ENCODE measurements around the gene HLA-DOA.
A peak's percentile ranks its signal among the peaks of the same experiment; 100 is the strongest.

Gene HLA-DOA

DNA sequence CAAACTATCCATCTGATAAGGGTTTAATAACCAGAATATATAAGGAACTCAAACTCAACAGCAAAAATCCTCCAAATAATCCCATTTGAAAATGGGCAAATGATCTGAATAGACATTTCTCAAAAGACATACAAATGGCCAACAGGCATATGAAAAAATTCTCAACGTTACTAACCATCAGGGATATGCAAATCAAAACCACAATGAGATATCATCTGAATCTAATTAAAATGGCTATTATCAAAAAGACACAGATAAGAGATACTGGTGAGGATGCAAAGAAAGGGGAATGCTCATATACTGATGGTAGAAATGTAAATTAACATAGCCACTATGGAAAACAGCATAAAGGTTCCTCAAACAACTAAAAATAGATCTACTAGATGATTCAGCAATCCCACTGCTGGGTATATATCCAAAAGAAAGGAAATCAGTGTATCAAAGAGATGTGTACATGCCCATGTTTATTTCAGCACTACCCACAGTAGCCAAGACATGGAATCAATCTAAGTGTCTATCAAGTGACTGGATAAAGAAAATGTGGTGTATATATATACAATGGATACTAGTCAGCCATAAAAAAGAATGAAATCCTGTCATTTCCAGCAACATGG lies 47.1 kb downstream of the HLA-DOA start:
- no peak for DNase-seq

DNA sequence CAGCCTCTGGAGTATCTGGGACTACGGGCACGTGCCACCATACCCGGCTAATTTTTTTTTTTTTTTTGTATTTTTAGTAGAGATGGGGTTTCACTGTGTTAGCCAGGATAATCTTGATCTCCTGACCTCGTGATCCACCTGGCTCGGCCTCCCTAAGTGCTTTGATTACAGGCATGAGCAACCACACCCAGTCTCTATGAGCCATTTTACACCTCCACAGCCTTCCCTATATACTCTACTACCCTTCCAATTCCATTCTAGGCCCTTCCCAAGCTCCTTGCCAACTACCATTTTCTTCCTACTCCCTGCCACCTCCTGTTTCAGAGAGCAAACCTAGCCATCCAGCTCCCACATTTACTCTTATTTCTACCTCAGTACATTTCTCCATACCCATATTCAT lies 48.8 kb downstream of the HLA-DOA start:
- no peak for DNase-seq

DNA sequence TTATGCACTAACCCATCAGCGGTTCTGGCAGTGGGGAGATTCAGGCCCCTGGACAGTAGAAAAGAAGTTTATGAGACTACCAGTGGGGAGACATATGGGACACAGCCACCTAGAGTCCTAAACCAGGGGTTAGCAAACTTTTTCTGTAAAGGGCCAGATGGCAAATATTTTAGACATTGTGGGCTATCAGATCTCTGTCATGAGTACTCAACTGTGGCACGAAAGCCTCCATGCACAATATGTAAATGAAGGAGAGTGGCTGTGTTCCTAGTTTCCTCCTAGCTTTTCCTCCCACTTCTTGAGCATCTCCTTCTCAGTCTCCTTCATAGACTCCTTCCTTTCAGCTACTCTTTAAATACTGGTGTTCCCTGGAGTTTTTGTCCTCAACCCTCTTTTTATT lies 53.2 kb downstream of the HLA-DOA start:
- DNase-seq = no peak

DNA sequence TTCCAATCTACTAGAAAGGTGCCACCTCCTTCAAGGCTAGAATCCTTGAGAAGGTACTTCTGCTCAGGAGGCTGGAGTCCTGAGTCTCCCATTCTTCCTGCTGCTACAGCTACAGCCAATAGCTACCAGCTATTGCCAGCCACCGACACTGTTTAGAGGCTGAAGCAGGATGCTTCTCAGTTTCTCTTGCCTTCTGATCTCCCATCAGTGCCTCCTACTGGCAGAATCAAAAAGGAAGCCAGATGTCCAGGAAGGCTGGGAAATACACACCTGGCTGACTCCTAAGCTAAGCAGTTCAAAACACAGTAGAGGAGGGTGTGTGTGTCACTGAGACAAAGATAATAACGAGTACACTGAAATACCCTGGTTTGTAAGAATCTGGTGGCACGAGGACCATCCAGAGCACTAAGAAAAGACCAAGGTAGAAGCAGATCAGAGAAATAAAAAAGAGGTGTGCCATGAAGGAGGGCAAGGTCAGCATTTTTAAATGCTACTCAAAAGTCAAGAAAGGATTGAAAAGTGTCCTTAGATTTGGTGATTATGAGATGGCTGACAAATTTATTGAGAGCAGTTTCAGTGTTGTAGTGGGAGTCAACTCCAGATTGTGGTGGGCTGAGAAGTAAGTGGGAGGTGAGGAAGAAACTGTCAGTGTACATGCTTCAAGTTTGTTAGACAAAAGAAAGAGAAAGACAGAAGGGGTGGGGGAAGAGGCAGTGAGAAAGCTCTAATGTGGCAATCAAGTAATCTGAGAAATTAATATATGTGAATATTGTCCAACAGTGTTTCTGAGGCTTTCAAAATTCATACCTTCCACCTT lies 54.2 kb downstream of the HLA-DOA start:
- DNase-seq = peak in 1 of 2 experiments; percentile 18

DNA sequence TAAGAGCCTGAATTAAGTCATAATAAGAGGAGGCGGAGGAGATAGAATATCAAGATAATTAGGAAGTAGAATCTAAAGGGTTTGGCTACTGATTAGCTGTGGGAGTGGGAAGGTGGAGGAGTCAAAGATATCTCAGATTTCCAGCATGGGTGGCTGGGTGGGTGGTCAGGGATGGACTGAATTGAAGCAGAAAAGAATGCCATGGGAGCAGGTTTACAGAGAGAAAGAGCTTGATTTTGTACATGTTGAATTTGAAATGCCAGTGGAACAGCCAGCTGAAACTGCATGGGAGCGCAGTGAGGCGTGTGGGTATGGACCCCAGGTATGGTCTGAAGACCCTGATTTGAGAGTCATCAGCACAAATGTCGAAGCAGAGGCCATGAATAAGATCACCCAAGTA lies 55.1 kb downstream of the HLA-DOA start:
- DNase-seq = no peak
